Thyroid gland (tissue), 4 donors: ENCODE data around the gene NOS2. TPM values are rescaled to one million over a fixed set of nuclear protein-coding genes. Genes with fewer than 3 reads are reported as not detected.
"Not testable (repeated sequence)": the region's sequence is repeated elsewhere in the genome, so short reads cannot be mapped to it uniquely, and the experiment has no call there.

Experiments used
- DNase-seq, 2 donors: peaks; one replicate each; pipeline ENCODE4 v3.0.0-alpha.2; 2019
- H3K27ac ChIP-seq, 3 donors: fragments of 200-600 bp; sonication (generic); 1 replicate in 2 of 3; 2 replicates in 1 of 3; pipeline ENCODE4 v1.5.1; 2016 to 2019; ENCODE audit warnings: mild to moderate bottlenecking in 1 of 3, moderate library complexity in 1 of 3
- H3K27me3 ChIP-seq: fragments of 200-600 bp; sonication (generic); one replicate; pipeline ENCODE4 v1.5.1; 2019
- H3K36me3 ChIP-seq, 2 donors: fragments of 200-600 bp; sonication (generic); one replicate each; pipeline ENCODE4 v1.5.1; 2016 to 2019
- H3K4me1 ChIP-seq, 2 donors: fragments of 200-600 bp; sonication (generic); one replicate each; pipeline ENCODE4 v1.5.1; 2017 to 2019
- H3K4me3 ChIP-seq, 3 donors: fragments of 200-600 bp; sonication (generic); replicated peaks in 1 of 3; 1 replicate in 2 of 3; 2 replicates in 1 of 3; pipeline ENCODE4 v1.5.1; 2016; ENCODE audit warnings: mild to moderate bottlenecking in 1 of 3
- H3K9me3 ChIP-seq: fragments of 200-600 bp; sonication (generic); one replicate; pipeline ENCODE4 v1.5.1; 2017
- POLR2A ChIP-seq, 2 donors: fragments of 450-650 bp; IDR thresholded peaks; one replicate each; pipeline ENCODE4 v1.6.1; 2017; ENCODE audit warnings: antibody characterized with exemption in 2 of 2, mild to moderate bottlenecking in 2 of 2, moderate library complexity in 1 of 2
- WGBS, 2 donors: methylation state at CpG; one replicate each; pipeline ENCODE4 v1.1.5; 2017; 5-methylcytosine and 5-hydroxymethylcytosine counted together
- intact Hi-C: fragments of 100-400 bp; cut with DNase I; formaldehyde crosslinking; loops from one replicate; pipeline ENCODE4 v1.15.1; 2023
- total RNA-seq, 4 donors: library from RNA; depleted of rRNA; stranded (reverse); fragments of >200 nt; gene quantifications; one replicate each; pipeline ENCODE4 v1.2.3, GENCODE V29; 2016
- TF ChIP-seq, protein P1 (sequence below), 6 experiments: fragments of 200-600 bp in 3 of 6; fragments of 450-650 bp in 3 of 6; sonication (generic) in 3 of 6; IDR thresholded peaks; one replicate each; pipeline ENCODE4 v1.5.1; 2016 to 2019; ENCODE audit warnings: antibody characterized with exemption in 6 of 6, mild to moderate bottlenecking in 2 of 6, inconsistent platforms in 1 of 6, moderate library complexity in 1 of 6

NOS2 gene
- total RNA-seq, 4 donors from 2014 or later: 0.22 to 1.1 TPM; not detected in 2

DNA sequence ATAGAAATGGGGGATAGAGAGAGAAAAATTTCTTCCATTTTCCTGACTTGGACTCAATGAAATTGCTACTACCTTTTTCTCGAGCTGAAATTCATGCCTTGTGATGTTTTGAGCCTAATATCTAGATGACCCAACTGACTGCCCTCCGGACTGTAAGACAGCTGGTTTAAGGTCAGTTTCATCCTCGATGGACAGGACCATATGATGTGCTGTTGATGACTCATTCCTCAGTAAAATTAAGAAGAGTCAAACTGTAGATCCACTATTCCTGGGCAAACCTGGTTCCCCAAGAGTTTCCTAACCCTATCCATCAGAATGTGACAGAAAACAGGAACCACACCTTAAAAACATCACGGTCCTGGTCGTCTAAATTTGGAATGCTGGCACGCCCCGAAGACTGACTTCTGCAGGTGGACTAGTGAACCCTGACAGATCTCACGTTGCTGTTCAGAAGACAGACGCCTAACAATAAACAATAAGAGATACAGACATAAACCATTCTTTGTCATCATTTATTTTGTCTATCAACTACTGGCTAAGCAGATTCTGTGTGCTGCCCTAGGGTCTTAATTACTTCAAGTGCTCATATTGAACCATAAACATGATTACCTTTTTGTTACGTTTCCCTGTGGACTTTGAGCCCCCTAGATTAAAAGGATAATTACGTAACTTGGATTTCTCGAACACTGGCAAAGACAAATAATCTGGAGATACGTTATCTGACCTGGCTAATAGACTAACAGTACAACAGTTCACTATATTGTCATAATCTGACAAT lies 45.1 kb upstream of the NOS2 start:
- H3K36me3 ChIP-seq: no peaks in the 10 kb centered on the region
- WGBS, 2 donors: 80 to 81% methylated on average over 13 of the region's 13 CpGs
- intact Hi-C loops: no loop called here
- no peak overlapping the region for H3K27ac ChIP-seq
- peaks cover 9 to 10% of the 10 kb centered on the region in 2 donors for H3K4me1 ChIP-seq
- no peaks in the 10 kb centered on the region for H3K9me3 ChIP-seq
- no peak for TF ChIP-seq POLR2A (IDR thresholded peaks at IDR 0.05)
- TF ChIP-seq, protein P1, sequence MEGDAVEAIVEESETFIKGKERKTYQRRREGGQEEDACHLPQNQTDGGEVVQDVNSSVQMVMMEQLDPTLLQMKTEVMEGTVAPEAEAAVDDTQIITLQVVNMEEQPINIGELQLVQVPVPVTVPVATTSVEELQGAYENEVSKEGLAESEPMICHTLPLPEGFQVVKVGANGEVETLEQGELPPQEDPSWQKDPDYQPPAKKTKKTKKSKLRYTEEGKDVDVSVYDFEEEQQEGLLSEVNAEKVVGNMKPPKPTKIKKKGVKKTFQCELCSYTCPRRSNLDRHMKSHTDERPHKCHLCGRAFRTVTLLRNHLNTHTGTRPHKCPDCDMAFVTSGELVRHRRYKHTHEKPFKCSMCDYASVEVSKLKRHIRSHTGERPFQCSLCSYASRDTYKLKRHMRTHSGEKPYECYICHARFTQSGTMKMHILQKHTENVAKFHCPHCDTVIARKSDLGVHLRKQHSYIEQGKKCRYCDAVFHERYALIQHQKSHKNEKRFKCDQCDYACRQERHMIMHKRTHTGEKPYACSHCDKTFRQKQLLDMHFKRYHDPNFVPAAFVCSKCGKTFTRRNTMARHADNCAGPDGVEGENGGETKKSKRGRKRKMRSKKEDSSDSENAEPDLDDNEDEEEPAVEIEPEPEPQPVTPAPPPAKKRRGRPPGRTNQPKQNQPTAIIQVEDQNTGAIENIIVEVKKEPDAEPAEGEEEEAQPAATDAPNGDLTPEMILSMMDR (IDR thresholded peaks at IDR 0.05): no peak
- no peak overlapping the region for H3K4me3 ChIP-seq
- no peak for DNase-seq
- H3K27me3 ChIP-seq: no peaks in the 10 kb centered on the region

DNA sequence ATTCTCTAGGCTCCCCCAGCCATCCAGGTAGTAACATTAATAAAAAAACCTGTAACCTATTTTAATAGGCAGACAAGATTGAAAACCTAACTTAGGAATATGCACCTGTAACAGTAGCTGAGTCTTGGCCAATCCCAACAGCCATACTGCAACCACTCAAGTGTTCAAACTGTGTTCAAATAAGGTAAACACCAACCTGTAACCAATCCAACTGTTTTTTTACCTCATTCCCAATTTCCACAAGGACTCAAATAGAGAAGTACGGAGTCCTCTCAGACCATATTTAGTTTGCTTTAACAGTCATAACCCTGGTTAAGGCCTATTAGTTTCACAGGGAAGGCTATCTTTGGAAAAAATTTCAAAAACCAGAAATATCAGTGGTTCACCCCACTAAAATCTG lies 40.4 kb upstream of the NOS2 start:
- Histone ChIP-seq H3K4me1 (peaks cover 10% of the 10 kb centered on the region in 2 donors), H3K36me3 (no peaks in the 10 kb centered on the region), H3K27me3 (no peaks in the 10 kb centered on the region), H3K27ac (peak overlapping the region in 2 of 3 donors; percentile 10 to 48), H3K9me3 (no peaks in the 10 kb centered on the region), H3K4me3 (no peak overlapping the region)
- intact Hi-C loops: no loop called here
- 39 to 50% methylated on average over 1 of the region's 1 CpG for WGBS, 2 donors
- no peak for DNase-seq
- no peak for TF ChIP-seq POLR2A (IDR thresholded peaks at IDR 0.05)
- TF ChIP-seq, protein P1 (IDR thresholded peaks at IDR 0.05): no peak

DNA sequence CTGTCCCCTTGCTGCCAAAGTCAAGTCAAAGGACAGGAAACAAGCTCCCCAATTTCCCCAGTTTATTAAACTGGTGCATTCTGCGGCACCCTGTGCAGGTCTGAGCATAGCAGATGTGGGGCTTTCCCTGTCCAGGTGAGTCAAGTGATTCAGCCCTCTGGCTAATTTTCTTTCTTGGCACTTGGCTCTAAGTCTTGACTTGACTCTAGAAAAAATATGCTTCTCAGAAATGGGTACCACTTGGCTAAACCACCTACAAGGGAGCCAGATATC lies 40.0 kb upstream of the NOS2 start:
- DNase-seq, H3K9me3 ChIP-seq, H3K36me3 ChIP-seq, H3K27me3 ChIP-seq, H3K4me3 ChIP-seq, intact Hi-C loops: not testable (repeated sequence)
- Histone ChIP-seq H3K4me1 (peaks cover 10% of the 10 kb centered on the region in 2 donors), H3K27ac (peak overlapping the region in 2 of 3 donors; percentile 10 to 48)
- WGBS, 2 donors: no CpG with 5 or more reads among the region's 1 CpG

DNA sequence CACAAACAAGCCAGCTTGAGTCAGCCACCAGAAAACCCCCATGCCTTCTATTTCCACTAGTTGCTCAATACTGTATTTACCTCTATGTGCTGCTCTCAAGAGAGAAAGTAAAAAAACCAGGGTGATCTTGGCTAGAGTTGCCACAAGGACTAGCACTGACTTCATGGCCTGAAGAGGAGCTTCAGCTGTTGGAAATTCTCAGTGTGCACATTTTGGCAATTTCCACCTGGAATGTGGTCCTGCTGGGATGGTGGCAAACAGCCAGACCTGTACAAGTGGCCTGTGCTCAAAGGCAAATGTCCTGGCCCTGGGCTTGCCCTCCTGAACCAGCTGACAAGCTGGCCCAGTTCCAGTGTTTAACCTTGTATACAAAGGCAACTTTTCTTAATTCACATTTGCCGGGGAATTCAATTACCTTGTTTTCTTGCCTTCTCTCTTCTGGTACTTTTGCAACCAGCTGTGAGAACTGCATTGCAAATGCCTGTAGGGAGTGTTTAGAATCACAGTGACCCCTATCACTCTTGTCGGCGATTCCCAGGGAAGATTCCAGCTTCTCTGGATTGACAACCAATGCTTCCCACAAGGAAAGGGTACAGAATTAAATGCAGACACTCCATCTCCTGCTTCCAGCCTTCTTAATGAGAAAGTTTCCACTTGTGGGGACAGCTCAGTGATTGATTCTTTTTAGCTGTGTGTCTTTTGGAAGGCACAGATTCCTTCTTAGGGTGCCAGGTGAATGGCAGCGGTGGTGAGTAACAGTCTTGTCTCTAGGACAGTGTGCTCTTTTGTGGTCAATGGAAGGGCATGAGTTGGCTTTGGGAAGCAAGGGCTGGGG lies 39.5 kb upstream of the NOS2 start:
- intact Hi-C loops, H3K27me3 ChIP-seq, H3K27ac ChIP-seq, H3K9me3 ChIP-seq, H3K4me3 ChIP-seq, H3K36me3 ChIP-seq: not testable (repeated sequence)
- DNase-seq: peak; percentile 47 to 61
- H3K4me1 ChIP-seq: peaks cover 10% of the 10 kb centered on the region in 2 donors
- 21 to 25% methylated on average over 1 of the region's 4 CpGs for WGBS, 2 donors

DNA sequence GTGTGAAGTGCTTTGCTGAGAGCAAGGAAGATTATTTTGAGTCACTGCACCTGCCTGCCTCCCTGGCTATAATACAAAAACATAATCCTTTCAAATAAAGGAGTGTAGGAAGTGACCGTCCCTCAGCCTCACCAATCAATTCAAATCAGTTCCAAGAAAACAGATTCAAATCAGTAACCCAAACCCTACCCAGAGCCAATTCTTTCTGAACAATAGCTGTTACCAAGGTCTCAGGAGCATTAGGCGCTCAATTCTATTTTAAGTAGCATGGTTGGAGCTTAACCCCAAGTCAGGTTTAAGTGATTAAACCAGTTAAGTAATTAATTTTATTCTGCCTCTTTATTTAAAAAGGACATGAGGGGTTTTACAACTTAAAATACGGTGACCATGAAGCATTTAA lies 38.3 kb upstream of the NOS2 start:
- H3K27me3 ChIP-seq, DNase-seq, H3K9me3 ChIP-seq, intact Hi-C loops, H3K4me3 ChIP-seq, H3K27ac ChIP-seq, H3K36me3 ChIP-seq: not testable (repeated sequence)
- WGBS, 2 donors: 91 to 100% methylated on average over 2 of the region's 3 CpGs
- peaks cover 10% of the 10 kb centered on the region in 2 donors for H3K4me1 ChIP-seq

DNA sequence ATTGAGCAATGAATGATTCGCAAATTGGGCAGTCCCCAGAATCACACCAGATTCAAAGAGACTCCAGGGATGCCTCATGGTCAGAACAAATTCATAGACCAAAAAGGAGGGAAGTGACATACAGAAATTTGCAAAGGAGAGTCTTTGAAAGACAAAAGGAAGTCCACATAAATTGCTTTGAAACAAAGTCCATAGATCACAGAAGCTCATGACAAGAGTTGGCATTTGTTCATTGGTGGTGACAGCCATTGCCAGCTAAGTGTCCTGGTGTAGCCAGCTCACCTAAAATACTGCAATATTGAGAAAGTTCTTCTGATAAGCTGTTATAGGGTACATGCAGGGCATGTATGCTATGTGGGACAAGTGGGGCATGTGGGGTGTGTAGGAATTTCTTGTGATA lies 37.4 kb upstream of the NOS2 start:
- H3K27me3 ChIP-seq, H3K27ac ChIP-seq, intact Hi-C loops, H3K9me3 ChIP-seq, H3K36me3 ChIP-seq, H3K4me3 ChIP-seq, DNase-seq: not testable (repeated sequence)
- 98 to 100% methylated on average over 1 of the region's 1 CpG for WGBS, 2 donors
- H3K4me1 ChIP-seq: peaks cover 10% of the 10 kb centered on the region in 2 donors

DNA sequence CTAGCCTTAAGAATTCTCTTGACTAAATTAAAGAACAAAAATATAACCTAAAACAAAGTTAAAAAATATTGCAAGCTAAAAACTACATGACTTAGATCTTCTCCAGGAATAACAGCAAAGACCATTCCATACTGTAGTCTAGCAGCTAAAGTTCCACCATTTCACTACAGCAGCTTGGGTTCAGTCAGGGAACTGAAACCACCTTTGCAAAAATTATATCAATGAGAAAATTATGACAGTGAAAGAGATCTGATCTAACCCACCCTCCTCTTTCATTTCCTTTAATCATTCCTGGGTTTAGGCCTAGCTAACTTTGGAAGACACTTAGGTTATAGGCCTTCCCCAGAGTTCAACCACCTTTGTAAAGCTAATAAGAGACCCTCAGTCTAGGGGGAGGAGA lies 36.3 kb upstream of the NOS2 start:
- Histone ChIP-seq H3K27ac (no peak overlapping the region), H3K4me1 (peaks cover 10% of the 10 kb centered on the region in 2 donors), H3K9me3 (no peaks in the 10 kb centered on the region), H3K27me3 (no peaks in the 10 kb centered on the region), H3K36me3 (no peaks in the 10 kb centered on the region), H3K4me3 (no peak overlapping the region)
- no peak for DNase-seq
- no peak for TF ChIP-seq POLR2A (IDR thresholded peaks at IDR 0.05)
- TF ChIP-seq, protein P1 (IDR thresholded peaks at IDR 0.05): no peak
- intact Hi-C loops: no loop called here
